Right hindlimb (tissue), 1 donor: ENCODE data around the gene CDIP1.
A peak's percentile ranks its signal among the peaks of the same experiment; 100 is the strongest.

Source experiments
- DNase-seq: peaks from one replicate; pipeline ENCODE4 v3.0.0-alpha.2; 2018

The CDIP1 gene

GRCh38 chr16:4486126-4486893 lies 52.3 kb downstream of the CDIP1 start:
- DNase-seq = no peak

GRCh38 chr16:4481963-4482362 lies 56.6 kb downstream of the CDIP1 start:
- no peak for DNase-seq

GRCh38 chr16:4481526-4481925 lies 57.0 kb downstream of the CDIP1 start:
- no peak for DNase-seq

- DNase-seq = no peak
Measured at GRCh38 chr16:4477966-4478365, 60.6 kb downstream of the CDIP1 start.

GRCh38 chr16:4475880-4476788 lies 62.4 kb downstream of the CDIP1 start, which contains the start of gene HMOX2:
Gene HMOX2, plus strand, starts transcription at chr16:4476398. Its CDS starts 29,127 bp downstream, at chr16:4505525.
- DNase-seq = peak; percentile 93

GRCh38 chr16:4474192-4474961 lies 64.2 kb downstream of the CDIP1 start, which contains the start of gene NMRAL1:
Gene NMRAL1, minus strand, starts transcription at chr16:4474625. Its CDS starts 493 bp downstream, at chr16:4474132.
- peak; percentile 97 for DNase-seq

- no peak for DNase-seq
Measured at GRCh38 chr16:4472880-4473279, 65.7 kb downstream of the CDIP1 start.

GRCh38 chr16:4471869-4472268 lies 66.7 kb downstream of the CDIP1 start:
- DNase-seq = no peak

GRCh38 chr16:4468972-4469371 lies 69.6 kb downstream of the CDIP1 start:
- DNase-seq = no peak

GRCh38 chr16:4467916-4468315 lies 70.7 kb downstream of the CDIP1 start:
- no peak for DNase-seq

- DNase-seq = no peak
Measured at GRCh38 chr16:4465977-4466779, 72.4 kb downstream of the CDIP1 start.

GRCh38 chr16:4463522-4464163 lies 74.9 kb downstream of the CDIP1 start:
- no peak for DNase-seq

- DNase-seq = no peak
Measured at GRCh38 chr16:4461250-4462085, 77.1 kb downstream of the CDIP1 start.

GRCh38 chr16:4460936-4461249 lies 77.7 kb downstream of the CDIP1 start:
- DNase-seq = no peak
